ENCODE measurements around the gene NCAN.

The NCAN gene

GRCh38 chr19:19179548-19180441, 32.0 kb upstream of the NCAN start:
- no peak for DNase-seq (ENCODE audit: extremely low read depth, insufficient read length)
- H3K36me3 ChIP-seq (ENCODE audit: control insufficient read depth, insufficient read depth, low read length): peaks cover 28% of the 10 kb centered on the region
- H3K4me3 ChIP-seq (replicated peaks; ENCODE audit: low read depth, low read length): no peak overlapping the region
- no peak for TF ChIP-seq CTCF (IDR thresholded peaks at IDR 0.05; ENCODE audit: insufficient read depth, low read length, poor library complexity, severe bottlenecking)
- no peaks in the 10 kb centered on the region for H3K27me3 ChIP-seq (replicated peaks; ENCODE audit: control insufficient read depth, insufficient read depth, low read length)

GRCh38 chr19:19181488-19181998, 30.2 kb upstream of the NCAN start:
- no peak for TF ChIP-seq CTCF (IDR thresholded peaks at IDR 0.05; ENCODE audit: insufficient read depth, low read length, poor library complexity, severe bottlenecking)
- Histone ChIP-seq H3K27me3 (replicated peaks; ENCODE audit: control insufficient read depth, insufficient read depth, low read length) (no peaks in the 10 kb centered on the region), H3K36me3 (ENCODE audit: control insufficient read depth, insufficient read depth, low read length) (peaks cover 32% of the 10 kb centered on the region), H3K4me3 (replicated peaks; ENCODE audit: low read depth, low read length) (no peak overlapping the region)
- no peak for DNase-seq (ENCODE audit: extremely low read depth, insufficient read length)

- peak; percentile 68 for TF ChIP-seq CTCF (IDR thresholded peaks at IDR 0.05; ENCODE audit: insufficient read depth, low read length, poor library complexity, severe bottlenecking)
- H3K4me3 ChIP-seq (replicated peaks; ENCODE audit: low read depth, low read length): no peak overlapping the region
- DNase-seq (ENCODE audit: extremely low read depth, insufficient read length): no peak
- H3K36me3 ChIP-seq (ENCODE audit: control insufficient read depth, insufficient read depth, low read length): peaks cover 21% of the 10 kb centered on the region
- H3K27me3 ChIP-seq (replicated peaks; ENCODE audit: control insufficient read depth, insufficient read depth, low read length): no peaks in the 10 kb centered on the region
Measured at GRCh38 chr19:19185853-19186740, 25.7 kb upstream of the NCAN start.

GRCh38 chr19:19186742-19187141, 25.0 kb upstream of the NCAN start:
- DNase-seq (ENCODE audit: extremely low read depth, insufficient read length): no peak
- H3K27me3 ChIP-seq (replicated peaks; ENCODE audit: control insufficient read depth, insufficient read depth, low read length): no peaks in the 10 kb centered on the region
- H3K4me3 ChIP-seq (replicated peaks; ENCODE audit: low read depth, low read length): no peak overlapping the region
- H3K36me3 ChIP-seq (ENCODE audit: control insufficient read depth, insufficient read depth, low read length): peaks cover 17% of the 10 kb centered on the region
- TF ChIP-seq CTCF (IDR thresholded peaks at IDR 0.05; ENCODE audit: insufficient read depth, low read length, poor library complexity, severe bottlenecking): no peak

GRCh38 chr19:19191768-19192077, 20.0 kb upstream of the NCAN start:
- TF ChIP-seq CTCF (IDR thresholded peaks at IDR 0.05; ENCODE audit: insufficient read depth, low read length, poor library complexity, severe bottlenecking): no peak
- H3K36me3 ChIP-seq (ENCODE audit: control insufficient read depth, insufficient read depth, low read length): peaks cover 5% of the 10 kb centered on the region
- H3K4me3 ChIP-seq (replicated peaks; ENCODE audit: low read depth, low read length): peak overlapping the region; percentile 74
- DNase-seq (ENCODE audit: extremely low read depth, insufficient read length): no peak
- H3K27me3 ChIP-seq (replicated peaks; ENCODE audit: control insufficient read depth, insufficient read depth, low read length): no peaks in the 10 kb centered on the region

Data from GM06990 (cell line).